Stomach (tissue), 9 donors: ENCODE data around the gene PIM2. TPM values are rescaled to one million over a fixed set of nuclear protein-coding genes. Genes with fewer than 3 reads are reported as not detected.

Experiments
- DNase-seq, 2 donors: peaks; one replicate each; pipeline versions ENCODE4 v3.0.0 to v3.0.0-alpha.2; 2013 to 2019
- H3K27ac ChIP-seq, 5 donors: fragments of 200-600 bp in 4 of 5; sonication (generic) in 4 of 5; one replicate each; pipeline ENCODE4 v1.5.1; 2013 to 2019; ENCODE audit warnings: mild to moderate bottlenecking in 1 of 5, moderate library complexity in 1 of 5
- H3K27me3 ChIP-seq, 3 donors: fragments of 200-600 bp; sonication (generic); one replicate each; pipeline ENCODE4 v1.5.1; 2017 to 2019; ENCODE audit warnings: mixed run types in 1 of 3
- H3K36me3 ChIP-seq, 4 donors: fragments of 200-600 bp; sonication (generic); 1 replicate in 3 of 4; 2 replicates in 1 of 4; pipeline ENCODE4 v1.5.1; 2016 to 2019
- H3K4me1 ChIP-seq, 4 donors: fragments of 200-600 bp; sonication (generic); one replicate each; pipeline ENCODE4 v1.5.1; 2016 to 2019
- H3K4me3 ChIP-seq, 4 donors: fragments of 200-600 bp; sonication (generic) in 3 of 4; one replicate each; pipeline ENCODE4 v1.5.1; 2016 to 2019; ENCODE audit warnings: mild to moderate bottlenecking in 1 of 4
- H3K9me3 ChIP-seq, 4 donors: fragments of 200-600 bp; sonication (generic); one replicate each; pipeline ENCODE4 v1.5.1; 2016 to 2019
- CTCF ChIP-seq, 7 experiments: fragments of 450-650 bp in 4 of 7; fragments of 200-600 bp in 3 of 7; sonication (generic) in 3 of 7; IDR thresholded peaks; one replicate each; pipeline ENCODE4 v1.5.1; 2016 to 2019; ENCODE audit warnings: antibody characterized with exemption in 7 of 7, control low read depth in 2 of 7, mild to moderate bottlenecking in 1 of 7
- EP300 ChIP-seq: sonication (generic); formaldehyde crosslinking; IDR thresholded peaks from one replicate; pipeline ENCODE4 v1.6.1; 2017; ENCODE audit warnings: antibody characterized with exemption
- POLR2A ChIP-seq, 4 donors: fragments of 450-650 bp; IDR thresholded peaks; one replicate each; pipeline ENCODE4 v1.6.1; 2016; ENCODE audit warnings: antibody characterized with exemption in 4 of 4, control low read depth in 2 of 4, mild to moderate bottlenecking in 1 of 4, moderate library complexity in 1 of 4
- POLR2AphosphoS5 ChIP-seq, 3 donors: sonication (generic); formaldehyde crosslinking; IDR thresholded peaks; one replicate each; pipeline ENCODE4 v1.6.1; 2016; ENCODE audit warnings: antibody characterized with exemption in 3 of 3
- WGBS, 5 donors: extraction: QIAGEN DNeasy Blood & Tissue Kit in 3 of 5; methylation state at CpG; one replicate each; pipeline versions ENCODE4 v1.1.5 to v1.1.7; 2013 to 2018; 5-methylcytosine and 5-hydroxymethylcytosine counted together
- intact Hi-C: fragments of 100-400 bp; cut with DNase I; formaldehyde crosslinking; loops from one replicate; pipeline ENCODE4 v1.15.1; 2023; ENCODE audit warnings: low total_unique reads
- polyA plus RNA-seq, 3 donors: library from polyadenylated mRNA; stranded (reverse); fragments of 200-250 nt; gene quantifications; one replicate each; pipeline ENCODE4 v1.2.3, GENCODE V29; 2013
- total RNA-seq, 5 donors: library from RNA; depleted of rRNA; stranded (reverse); fragments of >200 nt; gene quantifications; one replicate each; pipeline versions ENCODE4 v1.1.0 to v1.2.3, GENCODE V29; 2014 to 2016
- donor health status: healthy with polysubstance abuse.
- donor health status: Bipolar disorder and iron deficiency.
- donor health status: healthy.

PIM2 gene
- total and polyA plus RNA-seq, 8 donors = 1.2 to 33.2 (median 9.9) TPM

GRCh38 chrX:48945517-48946348 is 26.9 kb upstream of the PIM2 start:
- Histone ChIP-seq H3K36me3 (peaks cover 0 to 17% (median 6%) of the 10 kb centered on the region in 4 donors), H3K27ac (no peak overlapping the region), H3K4me3 (no peak overlapping the region), H3K4me1 (peaks cover 3 to 38% (median 23%) of the 10 kb centered on the region in 4 donors), H3K27me3 (no peaks in the 10 kb centered on the region), H3K9me3 (no peaks in the 10 kb centered on the region)
- intact Hi-C loops = no loop called here
- DNase-seq = peak; percentile 58 to 78
- WGBS, 5 donors = 33 to 49% (median 40%) methylated on average over 8 of the region's 8 CpGs
- TF ChIP-seq POLR2AphosphoS5 (IDR thresholded peaks at IDR 0.05) (no peak), CTCF (IDR thresholded peaks at IDR 0.05) (peak in 5 of 7 experiments; percentile 22 to 71 (median 57))

- H3K36me3 ChIP-seq = peaks cover 0 to 17% (median 12%) of the 10 kb centered on the region in 4 donors
- no peak overlapping the region for H3K27ac ChIP-seq
- intact Hi-C loops = no loop called here
- no peaks in the 10 kb centered on the region for H3K9me3 ChIP-seq
- H3K27me3 ChIP-seq = no peaks in the 10 kb centered on the region
- H3K4me3 ChIP-seq = no peak overlapping the region
- H3K4me1 ChIP-seq = peaks cover 3 to 57% (median 42%) of the 10 kb centered on the region in 4 donors
- no peak for DNase-seq
- TF ChIP-seq POLR2A (IDR thresholded peaks at IDR 0.05) = no peak
- TF ChIP-seq CTCF (IDR thresholded peaks at IDR 0.05) = no peak
- 49 to 89% (median 77%) methylated on average over 2 of the region's 2 CpGs for WGBS, 5 donors
Observed at GRCh38 chrX:48942895-48943294, 24.1 kb upstream of the PIM2 start.

GRCh38 chrX:48940404-48940955 is 21.7 kb upstream of the PIM2 start:
- WGBS, 5 donors = 69 to 95% (median 88%) methylated on average over 1 to 2 of the region's 2 CpGs
- Histone ChIP-seq H3K9me3 (no peaks in the 10 kb centered on the region), H3K4me3 (no peak overlapping the region), H3K4me1 (peaks cover 0 to 64% (median 42%) of the 10 kb centered on the region in 4 donors), H3K36me3 (peaks cover 0 to 24% (median 15%) of the 10 kb centered on the region in 4 donors), H3K27me3 (no peaks in the 10 kb centered on the region), H3K27ac (peak overlapping the region in 2 of 5 donors; percentile 48 to 65)
- intact Hi-C loops = no loop called here
- TF ChIP-seq POLR2AphosphoS5 (IDR thresholded peaks at IDR 0.05) (no peak), POLR2A (IDR thresholded peaks at IDR 0.05) (no peak), CTCF (IDR thresholded peaks at IDR 0.05) (no peak), EP300 (no peak)
- no peak for DNase-seq

GRCh38 chrX:48939524-48940228 is 20.9 kb upstream of the PIM2 start:
- TF ChIP-seq POLR2AphosphoS5 (IDR thresholded peaks at IDR 0.05) (no peak), CTCF (IDR thresholded peaks at IDR 0.05) (no peak), EP300 (no peak), POLR2A (IDR thresholded peaks at IDR 0.05) (no peak)
- H3K27me3 ChIP-seq = no peaks in the 10 kb centered on the region
- H3K27ac ChIP-seq = peak overlapping the region; percentile 3 to 65 (median 48)
- WGBS, 5 donors = 57 to 74% (median 60%) methylated on average over 2 to 3 of the region's 3 CpGs
- no peaks in the 10 kb centered on the region for H3K9me3 ChIP-seq
- intact Hi-C loops = no loop called here
- peaks cover 0 to 61% (median 42%) of the 10 kb centered on the region in 4 donors for H3K4me1 ChIP-seq
- H3K4me3 ChIP-seq = no peak overlapping the region
- peaks cover 0 to 29% (median 22%) of the 10 kb centered on the region in 4 donors for H3K36me3 ChIP-seq
- no peak for DNase-seq
